Thyroid gland (tissue), 4 donors: ENCODE data around the gene GCK. TPM values are rescaled to one million over a fixed set of nuclear protein-coding genes. Genes with fewer than 3 reads are reported as not detected.

Source experiments
- DNase-seq, 2 donors: peaks; one replicate each; pipeline ENCODE4 v3.0.0-alpha.2; 2019
- H3K27ac ChIP-seq, 3 donors: fragments of 200-600 bp; sonication (generic); 1 replicate in 2 of 3; 2 replicates in 1 of 3; pipeline ENCODE4 v1.5.1; 2016 to 2019; ENCODE audit warnings: mild to moderate bottlenecking in 1 of 3, moderate library complexity in 1 of 3
- H3K27me3 ChIP-seq: fragments of 200-600 bp; sonication (generic); one replicate; pipeline ENCODE4 v1.5.1; 2019
- H3K36me3 ChIP-seq, 2 donors: fragments of 200-600 bp; sonication (generic); one replicate each; pipeline ENCODE4 v1.5.1; 2016 to 2019
- H3K4me1 ChIP-seq, 2 donors: fragments of 200-600 bp; sonication (generic); one replicate each; pipeline ENCODE4 v1.5.1; 2017 to 2019
- H3K4me3 ChIP-seq, 3 donors: fragments of 200-600 bp; sonication (generic); replicated peaks in 1 of 3; 1 replicate in 2 of 3; 2 replicates in 1 of 3; pipeline ENCODE4 v1.5.1; 2016; ENCODE audit warnings: mild to moderate bottlenecking in 1 of 3
- H3K9me3 ChIP-seq: fragments of 200-600 bp; sonication (generic); one replicate; pipeline ENCODE4 v1.5.1; 2017
- POLR2A ChIP-seq, 2 donors: fragments of 450-650 bp; IDR thresholded peaks; one replicate each; pipeline ENCODE4 v1.6.1; 2017; ENCODE audit warnings: antibody characterized with exemption in 2 of 2, mild to moderate bottlenecking in 2 of 2, moderate library complexity in 1 of 2
- WGBS, 2 donors: methylation state at CpG; one replicate each; pipeline ENCODE4 v1.1.5; 2017; 5-methylcytosine and 5-hydroxymethylcytosine counted together
- intact Hi-C: fragments of 100-400 bp; cut with DNase I; formaldehyde crosslinking; loops from one replicate; pipeline ENCODE4 v1.15.1; 2023
- total RNA-seq, 4 donors: library from RNA; depleted of rRNA; stranded (reverse); fragments of >200 nt; gene quantifications; one replicate each; pipeline ENCODE4 v1.2.3, GENCODE V29; 2016
- TF ChIP-seq, protein P1 (sequence below), 6 experiments: fragments of 200-600 bp in 3 of 6; fragments of 450-650 bp in 3 of 6; sonication (generic) in 3 of 6; IDR thresholded peaks; one replicate each; pipeline ENCODE4 v1.5.1; 2016 to 2019; ENCODE audit warnings: antibody characterized with exemption in 6 of 6, mild to moderate bottlenecking in 2 of 6, inconsistent platforms in 1 of 6, moderate library complexity in 1 of 6

The GCK gene
- total RNA-seq, 4 donors from 2014 or later: 0.22 to 0.73 TPM; not detected in 2

DNA sequence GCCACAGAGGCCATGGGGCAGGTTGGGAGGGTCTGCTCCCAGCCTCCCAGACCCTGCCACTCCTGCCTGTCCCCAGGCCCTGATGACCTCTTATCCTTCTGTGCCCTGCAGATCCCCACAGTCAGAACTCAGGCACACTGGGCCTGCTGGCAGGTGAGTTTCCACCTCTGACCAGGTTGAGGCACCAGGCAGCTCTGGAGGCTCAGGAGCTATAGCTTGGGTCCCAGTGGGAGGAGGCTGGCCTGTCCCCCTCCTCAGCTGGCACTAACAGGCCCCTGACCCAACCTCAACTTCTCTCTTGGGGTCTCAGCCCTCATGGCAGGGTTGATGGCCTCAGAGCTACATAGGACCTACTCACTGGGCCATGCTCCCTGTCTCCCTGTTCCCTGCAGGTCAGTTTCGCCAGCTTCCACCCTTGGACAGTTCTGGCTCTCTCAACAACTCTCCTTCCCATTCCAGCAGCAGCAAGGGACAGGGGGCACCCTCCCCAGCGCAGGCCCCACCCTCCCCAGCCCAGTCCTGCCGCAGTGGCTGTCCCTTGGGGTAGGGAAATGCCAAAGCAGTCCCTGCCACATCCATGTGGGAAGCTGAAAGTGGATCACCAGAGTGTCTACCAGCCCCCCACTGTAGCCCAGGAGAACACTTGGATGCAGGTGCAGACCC is 87.8 kb downstream of the GCK start:
- peak overlapping the region; percentile 2 to 72 (median 26) for H3K27ac ChIP-seq
- no peak for DNase-seq
- no peaks in the 10 kb centered on the region for H3K9me3 ChIP-seq
- no peaks in the 10 kb centered on the region for H3K36me3 ChIP-seq
- TF ChIP-seq, protein P1, sequence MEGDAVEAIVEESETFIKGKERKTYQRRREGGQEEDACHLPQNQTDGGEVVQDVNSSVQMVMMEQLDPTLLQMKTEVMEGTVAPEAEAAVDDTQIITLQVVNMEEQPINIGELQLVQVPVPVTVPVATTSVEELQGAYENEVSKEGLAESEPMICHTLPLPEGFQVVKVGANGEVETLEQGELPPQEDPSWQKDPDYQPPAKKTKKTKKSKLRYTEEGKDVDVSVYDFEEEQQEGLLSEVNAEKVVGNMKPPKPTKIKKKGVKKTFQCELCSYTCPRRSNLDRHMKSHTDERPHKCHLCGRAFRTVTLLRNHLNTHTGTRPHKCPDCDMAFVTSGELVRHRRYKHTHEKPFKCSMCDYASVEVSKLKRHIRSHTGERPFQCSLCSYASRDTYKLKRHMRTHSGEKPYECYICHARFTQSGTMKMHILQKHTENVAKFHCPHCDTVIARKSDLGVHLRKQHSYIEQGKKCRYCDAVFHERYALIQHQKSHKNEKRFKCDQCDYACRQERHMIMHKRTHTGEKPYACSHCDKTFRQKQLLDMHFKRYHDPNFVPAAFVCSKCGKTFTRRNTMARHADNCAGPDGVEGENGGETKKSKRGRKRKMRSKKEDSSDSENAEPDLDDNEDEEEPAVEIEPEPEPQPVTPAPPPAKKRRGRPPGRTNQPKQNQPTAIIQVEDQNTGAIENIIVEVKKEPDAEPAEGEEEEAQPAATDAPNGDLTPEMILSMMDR (IDR thresholded peaks at IDR 0.05): no peak
- TF ChIP-seq POLR2A (IDR thresholded peaks at IDR 0.05): no peak
- no peak overlapping the region for H3K4me3 ChIP-seq
- no peaks in the 10 kb centered on the region for H3K27me3 ChIP-seq
- H3K4me1 ChIP-seq: peaks cover 0 to 14% of the 10 kb centered on the region in 2 donors
- WGBS, 2 donors: 97 to 100% methylated on average over 1 to 3 of the region's 3 CpGs
- intact Hi-C loops: no loop called here

GRCh38 chr7:44100458-44101302 is 88.6 kb downstream of the GCK start:
- WGBS, 2 donors: 60 to 63% methylated on average over 9 to 10 of the region's 10 CpGs
- Histone ChIP-seq H3K27ac (peak overlapping the region; percentile 50 to 72 (median 53)), H3K4me3 (no peak overlapping the region), H3K27me3 (no peaks in the 10 kb centered on the region), H3K4me1 (peaks cover 0 to 13% of the 10 kb centered on the region in 2 donors), H3K9me3 (no peaks in the 10 kb centered on the region), H3K36me3 (no peaks in the 10 kb centered on the region)
- no peak for DNase-seq
- intact Hi-C loops: no loop called here
- no peak for TF ChIP-seq POLR2A (IDR thresholded peaks at IDR 0.05)
- TF ChIP-seq, protein P1 (IDR thresholded peaks at IDR 0.05): no peak

GRCh38 chr7:44099669-44100068 is 89.6 kb downstream of the GCK start:
- H3K4me1 ChIP-seq: peaks cover 0 to 8% of the 10 kb centered on the region in 2 donors
- no peak overlapping the region for H3K4me3 ChIP-seq
- no peak for DNase-seq
- H3K36me3 ChIP-seq: no peaks in the 10 kb centered on the region
- H3K27me3 ChIP-seq: no peaks in the 10 kb centered on the region
- no peaks in the 10 kb centered on the region for H3K9me3 ChIP-seq
- intact Hi-C loops: no loop called here
- no peak overlapping the region for H3K27ac ChIP-seq
- WGBS, 2 donors: 76 to 78% methylated on average over 4 of the region's 4 CpGs
- TF ChIP-seq, protein P1 (IDR thresholded peaks at IDR 0.05): no peak
- TF ChIP-seq POLR2A (IDR thresholded peaks at IDR 0.05): no peak

GRCh38 chr7:44098092-44099068 is 90.9 kb downstream of the GCK start:
- no peaks in the 10 kb centered on the region for H3K36me3 ChIP-seq
- TF ChIP-seq POLR2A (IDR thresholded peaks at IDR 0.05): no peak
- TF ChIP-seq, protein P1 (IDR thresholded peaks at IDR 0.05): no peak
- DNase-seq: no peak
- no peak overlapping the region for H3K4me3 ChIP-seq
- H3K27me3 ChIP-seq: no peaks in the 10 kb centered on the region
- no peak overlapping the region for H3K27ac ChIP-seq
- H3K9me3 ChIP-seq: no peaks in the 10 kb centered on the region
- peaks cover 0 to 4% of the 10 kb centered on the region in 2 donors for H3K4me1 ChIP-seq
- WGBS, 2 donors: 90 to 94% methylated on average over 6 of the region's 6 CpGs
- intact Hi-C loops: no loop called here
